ENCODE measurements around the gene DENND5B.

- TF ChIP-seq POLR2AphosphoS5 (IDR thresholded peaks at IDR 0.05; ENCODE audit: low read depth, low read length) (no peak), SIN3A (IDR thresholded peaks at IDR 0.05; ENCODE audit: borderline replicate concordance, insufficient read depth, low read length) (no peak), TAF1 (IDR thresholded peaks at IDR 0.05; ENCODE audit: borderline replicate concordance, insufficient read depth, low read length) (no peak)
- TF ChIP-seq, protein P1, sequence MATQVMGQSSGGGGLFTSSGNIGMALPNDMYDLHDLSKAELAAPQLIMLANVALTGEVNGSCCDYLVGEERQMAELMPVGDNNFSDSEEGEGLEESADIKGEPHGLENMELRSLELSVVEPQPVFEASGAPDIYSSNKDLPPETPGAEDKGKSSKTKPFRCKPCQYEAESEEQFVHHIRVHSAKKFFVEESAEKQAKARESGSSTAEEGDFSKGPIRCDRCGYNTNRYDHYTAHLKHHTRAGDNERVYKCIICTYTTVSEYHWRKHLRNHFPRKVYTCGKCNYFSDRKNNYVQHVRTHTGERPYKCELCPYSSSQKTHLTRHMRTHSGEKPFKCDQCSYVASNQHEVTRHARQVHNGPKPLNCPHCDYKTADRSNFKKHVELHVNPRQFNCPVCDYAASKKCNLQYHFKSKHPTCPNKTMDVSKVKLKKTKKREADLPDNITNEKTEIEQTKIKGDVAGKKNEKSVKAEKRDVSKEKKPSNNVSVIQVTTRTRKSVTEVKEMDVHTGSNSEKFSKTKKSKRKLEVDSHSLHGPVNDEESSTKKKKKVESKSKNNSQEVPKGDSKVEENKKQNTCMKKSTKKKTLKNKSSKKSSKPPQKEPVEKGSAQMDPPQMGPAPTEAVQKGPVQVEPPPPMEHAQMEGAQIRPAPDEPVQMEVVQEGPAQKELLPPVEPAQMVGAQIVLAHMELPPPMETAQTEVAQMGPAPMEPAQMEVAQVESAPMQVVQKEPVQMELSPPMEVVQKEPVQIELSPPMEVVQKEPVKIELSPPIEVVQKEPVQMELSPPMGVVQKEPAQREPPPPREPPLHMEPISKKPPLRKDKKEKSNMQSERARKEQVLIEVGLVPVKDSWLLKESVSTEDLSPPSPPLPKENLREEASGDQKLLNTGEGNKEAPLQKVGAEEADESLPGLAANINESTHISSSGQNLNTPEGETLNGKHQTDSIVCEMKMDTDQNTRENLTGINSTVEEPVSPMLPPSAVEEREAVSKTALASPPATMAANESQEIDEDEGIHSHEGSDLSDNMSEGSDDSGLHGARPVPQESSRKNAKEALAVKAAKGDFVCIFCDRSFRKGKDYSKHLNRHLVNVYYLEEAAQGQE (IDR thresholded peaks at IDR 0.05; ENCODE audit: insufficient read depth in 1 of 2, low read depth in 2 of 2, low read length in 2 of 2) = no peak
Observed at GRCh38 chr12:31629756-31630732, 39.1 kb upstream of the DENND5B start.

Data from PFSK-1 (cell line).